CD4-positive, alpha-beta memory T cell (primary cell): ENCODE data around the gene GALNT7. TPM values are rescaled to one million over a fixed set of nuclear protein-coding genes. Genes with fewer than 3 reads are reported as not detected.

Experiments used
- CTCF ChIA-PET: fragments of 350-600 bp; sonication (Branson Sonifier 250); formaldehyde crosslinking; loops from one replicate; lab custom pipeline; 2021; ENCODE audit warnings: inconsistent platforms; ENCODE audit not compliant: partially characterized antibody; lab: Charles Lee
- POLR2A ChIA-PET: fragments of 350-600 bp; sonication (Branson Sonifier 250); formaldehyde crosslinking; loops from one replicate; lab custom pipeline; 2021; ENCODE audit not compliant: partially characterized antibody; lab: Charles Lee
- DNase-seq, 5 donors: peaks; one replicate each; pipeline versions ENCODE4 v3.0.0 to v3.0.0-alpha.2; 2020 to 2022; ENCODE audit warnings: mixed read lengths in 1 of 5
- H3K27ac ChIP-seq: one replicate; pipeline ENCODE4 v1.7.0; 2013; ENCODE audit warnings: low read depth, low read length
- H3K27me3 ChIP-seq: 2 replicates; pipeline ENCODE4 v1.7.0; 2013; ENCODE audit warnings: mild to moderate bottlenecking, low read length, moderate library complexity; ENCODE audit not compliant: insufficient read depth
- H3K36me3 ChIP-seq: 2 replicates; pipeline ENCODE4 v1.7.0; 2013; ENCODE audit warnings: mild to moderate bottlenecking, low read length, moderate library complexity; ENCODE audit not compliant: insufficient read depth
- H3K4me1 ChIP-seq: 2 replicates; pipeline ENCODE4 v1.7.0; 2013; ENCODE audit warnings: mild to moderate bottlenecking, low read length, moderate library complexity; ENCODE audit not compliant: insufficient read depth
- H3K4me3 ChIP-seq, 2 donors: one replicate each; pipeline ENCODE4 v1.7.0; 2013; ENCODE audit warnings: low read length in 2 of 2, mild to moderate bottlenecking in 1 of 2
- H3K9me3 ChIP-seq, 2 donors: one replicate each; pipeline ENCODE4 v1.7.0; 2013; ENCODE audit warnings: low read length in 2 of 2, control low read depth in 1 of 2; ENCODE audit not compliant: control insufficient read depth in 1 of 2
- H3K27ac Mint-ChIP-seq, 7 donors: one replicate each; pipeline ENCODE4 v1.8.0; 2020 to 2021; ENCODE audit warnings: mixed read lengths in 7 of 7, mild to moderate bottlenecking in 6 of 7, inconsistent platforms in 3 of 7, moderate library complexity in 3 of 7
- H3K27me3 Mint-ChIP-seq, 2 donors: one replicate each; pipeline ENCODE4 v1.8.0; 2020 to 2021; ENCODE audit warnings: mixed read lengths in 2 of 2
- H3K36me3 Mint-ChIP-seq, 2 donors: one replicate each; pipeline ENCODE4 v1.8.0; 2020 to 2021; ENCODE audit warnings: mixed read lengths in 2 of 2, inconsistent platforms in 1 of 2, mild to moderate bottlenecking in 1 of 2
- H3K4me1 Mint-ChIP-seq, 4 donors: one replicate each; pipeline ENCODE4 v1.8.0; 2020 to 2021; ENCODE audit warnings: mixed read lengths in 4 of 4, mild to moderate bottlenecking in 1 of 4
- H3K4me3 Mint-ChIP-seq, 8 donors: one replicate each; pipeline ENCODE4 v1.8.0; 2020 to 2021; ENCODE audit warnings: mixed read lengths in 8 of 8, mild to moderate bottlenecking in 7 of 8, moderate library complexity in 6 of 8, inconsistent platforms in 3 of 8
- H3K9me3 Mint-ChIP-seq, 8 donors: one replicate each; pipeline ENCODE4 v1.8.0; 2020 to 2021; ENCODE audit warnings: mixed read lengths in 8 of 8, mild to moderate bottlenecking in 5 of 8, inconsistent platforms in 3 of 8, moderate library complexity in 1 of 8
- intact Hi-C: fragments of 100-400 bp; cut with micrococcal nuclease; formaldehyde crosslinking; loops from one replicate; pipeline ENCODE4 v1.15.1; 2023
- polyA plus RNA-seq, 2 donors: library from polyadenylated mRNA; unstranded; fragments of 300-500 nt; fragmentation: Illumina TruSeq; gene quantifications; one replicate each; pipeline ENCODE4 v1.2.3, GENCODE V29; 2021
- total RNA-seq, 2 experiments: library from RNA; stranded (reverse); gene quantifications; one replicate each; pipeline ENCODE4 v1.2.3, GENCODE V29; 2021

Gene GALNT7
- total and polyA plus RNA-seq, 4 experiments from 2014 or later: 12.6 to 26.3 (median 22.3) TPM

DNA sequence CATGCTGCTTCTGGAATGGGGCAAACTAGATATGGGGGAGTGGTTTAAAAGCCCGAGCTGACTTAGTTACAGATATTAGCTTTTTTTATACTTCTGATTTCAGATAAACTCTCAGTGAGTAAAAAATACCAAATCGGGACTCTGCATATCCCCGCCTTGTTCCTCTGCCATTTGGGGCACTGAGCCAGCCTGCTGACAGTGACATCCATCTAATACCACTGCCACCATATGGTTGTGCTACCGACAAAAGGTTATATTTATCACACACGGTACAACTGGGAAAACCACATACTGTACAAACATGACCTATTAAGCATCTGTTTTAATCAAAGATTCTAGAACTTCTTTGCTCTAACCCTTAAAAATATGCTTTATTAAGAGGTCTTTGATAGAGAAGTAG lies 78.7 kb downstream of the GALNT7 start:
- H3K4me1 ChIP-seq: peaks cover 3% of the 10 kb centered on the region
- intact Hi-C loops: no loop called here
- no peaks in the 10 kb centered on the region for H3K27me3 Mint-ChIP-seq
- H3K9me3 ChIP-seq: no peaks in the 10 kb centered on the region
- H3K9me3 Mint-ChIP-seq: no peaks in the 10 kb centered on the region
- no peak for DNase-seq
- H3K27me3 ChIP-seq: no peaks in the 10 kb centered on the region
- H3K27ac ChIP-seq: no peak overlapping the region
- H3K27ac Mint-ChIP-seq: no peak overlapping the region
- H3K4me1 Mint-ChIP-seq: peaks cover 9 to 25% (median 16%) of the 10 kb centered on the region in 4 donors
- H3K36me3 Mint-ChIP-seq: peaks cover 15 to 18% of the 10 kb centered on the region in 2 donors
- ChIA-PET CTCF (interaction anchor here (1.7 kb wide), 1 partner anchor 54 kb away, joined by 3 read pairs; no protein-coding TSS in a partner anchor), POLR2A (no interaction called here)
- no peak overlapping the region for H3K4me3 Mint-ChIP-seq
- no peaks in the 10 kb centered on the region for H3K36me3 ChIP-seq
- no peak overlapping the region for H3K4me3 ChIP-seq

DNA sequence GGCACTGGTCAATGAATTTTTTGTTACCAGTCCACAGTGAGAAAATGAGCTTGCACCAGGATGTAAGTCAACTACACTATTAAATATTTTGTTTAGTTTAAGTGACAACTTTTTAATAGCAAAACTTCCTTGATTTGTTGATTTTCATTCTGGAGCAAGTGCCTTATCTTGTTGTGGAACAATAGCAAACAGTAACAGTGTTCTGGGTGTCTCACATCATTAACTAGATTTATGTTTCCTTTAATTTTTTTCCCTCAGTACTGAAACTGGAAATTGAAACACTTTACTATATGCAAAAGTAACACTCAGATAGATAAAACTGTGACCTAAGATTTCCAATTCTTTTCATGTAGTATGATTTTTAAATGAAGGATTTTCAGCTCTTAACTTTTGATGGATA lies 80.1 kb downstream of the GALNT7 start:
- intact Hi-C loops: no loop called here

DNA sequence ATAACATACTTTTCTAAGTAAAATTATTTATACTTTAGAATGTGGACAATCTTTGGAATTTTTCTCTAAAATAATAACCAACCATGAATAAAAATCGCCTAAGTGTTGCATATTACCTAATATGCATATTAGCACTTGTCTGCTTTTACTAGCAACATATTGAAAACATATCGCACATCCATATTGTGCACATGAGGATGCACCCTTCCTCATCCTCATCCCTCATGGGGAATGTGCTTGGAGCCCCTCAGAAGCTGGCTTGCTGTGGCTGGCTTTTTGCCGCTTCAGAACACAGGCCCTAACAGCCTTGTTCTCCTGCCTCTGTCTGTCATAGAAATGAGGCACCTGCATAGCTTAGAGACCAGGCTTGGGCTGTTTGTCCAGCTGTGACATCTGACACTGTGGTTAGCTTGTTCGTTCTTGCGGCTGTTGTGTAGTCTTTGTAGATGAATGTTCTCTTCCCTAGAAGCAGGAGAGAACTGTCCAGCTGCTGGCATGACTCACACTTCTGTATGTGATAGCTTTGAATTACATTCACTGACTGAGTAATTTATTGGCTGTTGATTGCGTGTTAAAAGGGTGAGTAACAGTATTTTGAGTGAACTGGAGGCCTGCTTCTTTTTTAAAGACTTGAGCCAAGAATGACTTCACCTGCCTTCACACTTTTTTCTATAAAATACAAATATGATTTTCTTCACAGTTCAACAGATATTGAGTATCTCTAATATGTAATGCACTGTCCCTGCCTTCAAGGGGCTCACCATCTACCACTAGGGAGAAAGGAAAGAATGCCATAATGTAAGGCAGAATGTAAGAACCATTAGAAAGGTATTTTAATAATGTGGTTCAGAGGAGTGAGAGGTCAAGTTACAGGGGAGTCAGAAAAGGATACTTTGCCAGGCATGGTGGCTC lies 83.7 kb downstream of the GALNT7 start:
- H3K9me3 Mint-ChIP-seq: no peaks in the 10 kb centered on the region
- no peaks in the 10 kb centered on the region for H3K9me3 ChIP-seq
- H3K36me3 Mint-ChIP-seq: peaks cover 15 to 24% of the 10 kb centered on the region in 2 donors
- H3K27me3 Mint-ChIP-seq: no peaks in the 10 kb centered on the region
- H3K27ac Mint-ChIP-seq: no peak overlapping the region
- intact Hi-C loops: no loop called here
- H3K36me3 ChIP-seq: no peaks in the 10 kb centered on the region
- H3K27me3 ChIP-seq: no peaks in the 10 kb centered on the region
- ChIA-PET CTCF (interaction anchor here (0.9 to 1.2 kb wide), 2 partner anchors 12 to 239 kb away, joined by 3 to 4 read pairs; no protein-coding TSS in a partner anchor), POLR2A (no interaction called here)
- no peaks in the 10 kb centered on the region for H3K4me1 ChIP-seq
- H3K27ac ChIP-seq: no peak overlapping the region
- no peak for DNase-seq
- no peak overlapping the region for H3K4me3 Mint-ChIP-seq
- peaks cover 9 to 16% (median 12%) of the 10 kb centered on the region in 4 donors for H3K4me1 Mint-ChIP-seq
- H3K4me3 ChIP-seq: no peak overlapping the region

More for the DNA sequence above, 80.1 kb downstream of the GALNT7 start:
- DNase-seq: no peak
- no peaks in the 10 kb centered on the region for H3K27me3 ChIP-seq
- H3K36me3 Mint-ChIP-seq: peaks cover 15 to 24% of the 10 kb centered on the region in 2 donors
- no peaks in the 10 kb centered on the region for H3K4me1 ChIP-seq
- no peak overlapping the region for H3K27ac Mint-ChIP-seq
- ChIA-PET POLR2A (no interaction called here), CTCF (interaction anchor here (0.6 to 1.0 kb wide), 2 partner anchors 9 to 236 kb away, joined by 3 to 6 read pairs; no protein-coding TSS in a partner anchor)
- no peak overlapping the region for H3K4me3 Mint-ChIP-seq
- no peaks in the 10 kb centered on the region for H3K9me3 Mint-ChIP-seq
- peaks cover 7 to 22% (median 12%) of the 10 kb centered on the region in 4 donors for H3K4me1 Mint-ChIP-seq
- no peak overlapping the region for H3K4me3 ChIP-seq
- H3K9me3 ChIP-seq: no peaks in the 10 kb centered on the region
- H3K36me3 ChIP-seq: no peaks in the 10 kb centered on the region
- no peak overlapping the region for H3K27ac ChIP-seq
- H3K27me3 Mint-ChIP-seq: no peaks in the 10 kb centered on the region

DNA sequence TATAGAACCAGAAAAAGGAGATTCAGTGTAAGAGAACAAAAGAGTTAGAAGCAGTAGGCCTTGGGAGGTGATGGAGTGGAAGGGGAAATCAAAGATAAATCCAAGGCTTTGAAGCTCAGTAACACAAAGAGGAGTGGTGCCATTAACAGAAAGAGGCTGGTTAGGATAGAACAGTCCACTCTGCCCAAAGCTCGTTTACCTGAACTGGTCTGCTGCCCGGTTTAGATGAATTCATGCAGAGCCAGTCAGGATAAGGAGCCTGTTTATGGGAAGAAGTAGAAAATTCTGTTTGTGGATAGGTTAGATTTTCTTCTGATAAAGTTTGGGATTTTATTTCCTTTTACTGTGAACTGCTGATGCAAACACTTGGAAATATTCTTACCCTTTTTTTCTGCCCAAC lies 85.0 kb downstream of the GALNT7 start:
- Mint-ChIP-seq H3K27ac (peak overlapping the region in 1 of 7 donors; percentile 55), H3K36me3 (peaks cover 8 to 18% of the 10 kb centered on the region in 2 donors), H3K27me3 (no peaks in the 10 kb centered on the region), H3K4me3 (no peak overlapping the region), H3K4me1 (peaks cover 9 to 16% (median 12%) of the 10 kb centered on the region in 4 donors), H3K9me3 (peaks cover 0 to 1% (median 0%) of the 10 kb centered on the region in 8 donors)
- POLR2A ChIA-PET: no interaction called here
- CTCF ChIA-PET: interaction anchor here (0.9 to 1.8 kb wide), 3 partner anchors 47 to 248 kb away, joined by 3 to 14 read pairs (median 3); no protein-coding TSS in a partner anchor
- no peaks in the 10 kb centered on the region for H3K27me3 ChIP-seq
- DNase-seq: no peak
- H3K36me3 ChIP-seq: no peaks in the 10 kb centered on the region
- intact Hi-C loops: no loop called here
- no peak overlapping the region for H3K27ac ChIP-seq
- no peaks in the 10 kb centered on the region for H3K9me3 ChIP-seq
- no peak overlapping the region for H3K4me3 ChIP-seq
- H3K4me1 ChIP-seq: no peaks in the 10 kb centered on the region

DNA sequence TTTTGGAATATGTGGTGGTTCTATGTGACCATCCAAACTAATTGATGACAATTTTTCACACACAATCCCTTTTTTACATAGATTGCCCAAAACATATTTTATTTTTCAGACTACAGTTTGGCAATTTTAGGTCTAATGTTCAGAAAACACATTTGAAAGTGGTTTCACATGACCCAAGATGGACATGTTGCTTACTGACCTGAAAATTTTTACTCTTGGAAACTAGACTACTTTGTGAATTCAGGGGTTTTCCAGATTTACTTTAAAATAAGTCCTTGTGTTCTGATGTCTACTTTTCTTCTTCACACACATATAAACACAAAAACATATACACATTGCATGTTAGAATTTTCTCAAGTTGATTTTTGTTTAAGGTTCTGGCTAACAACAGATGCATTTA lies 86.0 kb downstream of the GALNT7 start:
- no peak overlapping the region for H3K27ac Mint-ChIP-seq
- no peak overlapping the region for H3K4me3 Mint-ChIP-seq
- H3K9me3 ChIP-seq: no peaks in the 10 kb centered on the region
- ChIA-PET CTCF (interaction anchor here (1.5 to 1.8 kb wide), 2 partner anchors 241 to 249 kb away, joined by 3 to 14 read pairs; no protein-coding TSS in a partner anchor), POLR2A (no interaction called here)
- H3K27me3 ChIP-seq: no peaks in the 10 kb centered on the region
- H3K4me3 ChIP-seq: no peak overlapping the region
- no peak overlapping the region for H3K27ac ChIP-seq
- H3K27me3 Mint-ChIP-seq: no peaks in the 10 kb centered on the region
- no peaks in the 10 kb centered on the region for H3K36me3 ChIP-seq
- DNase-seq: no peak
- no peaks in the 10 kb centered on the region for H3K4me1 ChIP-seq
- intact Hi-C loops: no loop called here
- peaks cover 0 to 1% (median 0%) of the 10 kb centered on the region in 8 donors for H3K9me3 Mint-ChIP-seq
- peaks cover 8 to 12% of the 10 kb centered on the region in 2 donors for H3K36me3 Mint-ChIP-seq
- peaks cover 7 to 16% (median 12%) of the 10 kb centered on the region in 4 donors for H3K4me1 Mint-ChIP-seq

DNA sequence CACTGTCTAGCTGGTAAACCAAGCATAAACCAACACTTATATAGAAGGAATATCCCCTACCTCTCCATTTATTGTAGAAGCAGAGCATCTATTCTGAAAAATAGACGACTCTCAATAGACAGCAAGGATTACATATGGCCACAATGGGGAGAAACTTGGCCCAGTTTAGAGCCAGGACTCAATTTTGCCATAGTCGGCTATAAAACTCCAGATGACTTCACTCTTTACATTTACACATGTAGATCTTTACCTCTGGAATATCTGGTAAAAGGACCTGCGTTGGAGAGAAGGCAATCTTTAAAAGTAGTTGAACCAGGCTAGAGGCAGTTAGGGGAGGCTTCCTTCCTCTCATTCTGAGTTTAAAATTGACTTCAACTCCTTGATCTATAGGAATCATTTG lies 88.2 kb downstream of the GALNT7 start:
- intact Hi-C loops: loop anchor here (1.0 kb wide), 2 partner anchors 232 to 244 kb away; no protein-coding TSS in a partner anchor
- no peak for DNase-seq
- Mint-ChIP-seq H3K27ac (peak overlapping the region in 1 of 7 donors; percentile 61), H3K4me1 (peaks cover 4 to 10% (median 9%) of the 10 kb centered on the region in 4 donors), H3K27me3 (no peaks in the 10 kb centered on the region), H3K9me3 (peaks cover 0 to 1% (median 0%) of the 10 kb centered on the region in 8 donors), H3K36me3 (peaks cover 0 to 5% of the 10 kb centered on the region in 2 donors), H3K4me3 (no peak overlapping the region)
- Histone ChIP-seq H3K9me3 (no peaks in the 10 kb centered on the region), H3K27ac (no peak overlapping the region), H3K36me3 (no peaks in the 10 kb centered on the region), H3K27me3 (no peaks in the 10 kb centered on the region), H3K4me3 (no peak overlapping the region), H3K4me1 (no peaks in the 10 kb centered on the region)
- CTCF ChIA-PET: interaction anchor here (0.8 to 2.7 kb wide), 22 partner anchors 8 to 251 kb away, joined by 3 to 135 read pairs (median 5); no protein-coding TSS in a partner anchor
- POLR2A ChIA-PET: no interaction called here
